PC-9 (cell line): ENCODE measurements around the gene CDK13.

Experiments
- EZH2 ChIP-seq: fragments of 200-600 bp; sonication (generic); IDR thresholded peaks from 2 replicates; pipeline ENCODE4 v1.8.0; 2017; ENCODE audit warnings: antibody characterized with exemption, low read depth
- TF ChIP-seq, protein P1 (sequence below): fragments of 200-600 bp; sonication (generic); conservative IDR thresholded peaks from 2 replicates; pipeline ENCODE4 v1.6.1; 2017; ENCODE audit warnings: mixed run types, antibody characterized with exemption, mild to moderate bottlenecking, moderate library complexity

DNA sequence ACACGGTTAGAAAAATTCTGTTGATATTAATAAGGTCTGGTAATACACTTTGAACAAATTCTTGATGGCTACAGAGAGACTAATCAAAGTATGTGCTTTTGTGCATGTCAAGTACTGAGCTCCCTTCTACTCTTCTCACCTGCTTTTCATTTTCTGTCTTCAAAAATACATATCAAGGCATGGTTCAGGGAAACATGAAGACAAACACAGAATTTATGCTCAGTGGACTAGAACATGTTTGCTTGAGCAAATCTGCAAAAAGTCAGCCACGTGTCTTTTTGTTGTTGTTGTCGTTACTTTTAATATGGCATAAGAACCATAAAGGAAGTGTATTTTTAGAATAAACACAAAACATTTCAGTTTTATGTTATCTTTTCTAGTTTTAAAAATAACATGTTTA, 21.9 kb downstream of the CDK13 start:
- TF ChIP-seq, protein P1, sequence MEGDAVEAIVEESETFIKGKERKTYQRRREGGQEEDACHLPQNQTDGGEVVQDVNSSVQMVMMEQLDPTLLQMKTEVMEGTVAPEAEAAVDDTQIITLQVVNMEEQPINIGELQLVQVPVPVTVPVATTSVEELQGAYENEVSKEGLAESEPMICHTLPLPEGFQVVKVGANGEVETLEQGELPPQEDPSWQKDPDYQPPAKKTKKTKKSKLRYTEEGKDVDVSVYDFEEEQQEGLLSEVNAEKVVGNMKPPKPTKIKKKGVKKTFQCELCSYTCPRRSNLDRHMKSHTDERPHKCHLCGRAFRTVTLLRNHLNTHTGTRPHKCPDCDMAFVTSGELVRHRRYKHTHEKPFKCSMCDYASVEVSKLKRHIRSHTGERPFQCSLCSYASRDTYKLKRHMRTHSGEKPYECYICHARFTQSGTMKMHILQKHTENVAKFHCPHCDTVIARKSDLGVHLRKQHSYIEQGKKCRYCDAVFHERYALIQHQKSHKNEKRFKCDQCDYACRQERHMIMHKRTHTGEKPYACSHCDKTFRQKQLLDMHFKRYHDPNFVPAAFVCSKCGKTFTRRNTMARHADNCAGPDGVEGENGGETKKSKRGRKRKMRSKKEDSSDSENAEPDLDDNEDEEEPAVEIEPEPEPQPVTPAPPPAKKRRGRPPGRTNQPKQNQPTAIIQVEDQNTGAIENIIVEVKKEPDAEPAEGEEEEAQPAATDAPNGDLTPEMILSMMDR: no peak
- TF ChIP-seq EZH2: no peak
